Neuronal stem cell (in vitro differentiated cells): ENCODE data around the gene FGFR3.
A peak's percentile ranks its signal among the peaks of the same experiment; 100 is the strongest.

Source experiments
- DNase-seq: peaks from one replicate; pipeline ENCODE4 v3.0.0-alpha.2; 2013; ENCODE audit warnings: low spot score
- H2AFZ ChIP-seq: one replicate; pipeline ENCODE4 v1.6.1; 2013; ENCODE audit warnings: mild to moderate bottlenecking, low read length, inconsistent platforms
- H2AK5ac ChIP-seq: 2 replicates; pipeline ENCODE4 v1.6.1; 2013; ENCODE audit warnings: low read depth, mild to moderate bottlenecking, inconsistent platforms, low read length, moderate library complexity, mixed read lengths
- H2BK120ac ChIP-seq: 2 replicates; pipeline ENCODE4 v1.6.1; 2013; ENCODE audit warnings: low read depth, mild to moderate bottlenecking, inconsistent platforms, low read length, moderate library complexity, mixed read lengths
- H2BK12ac ChIP-seq: one replicate; pipeline ENCODE4 v1.6.1; 2013; ENCODE audit warnings: low read length, inconsistent platforms
- H2BK15ac ChIP-seq: 2 replicates; pipeline ENCODE4 v1.6.1; 2013; ENCODE audit warnings: mild to moderate bottlenecking, low read length, inconsistent platforms, mixed read lengths
- H2BK5ac ChIP-seq: one replicate; pipeline ENCODE4 v1.6.1; 2013; ENCODE audit warnings: inconsistent platforms, mild to moderate bottlenecking, low read length, moderate library complexity
- H3K14ac ChIP-seq: one replicate; pipeline ENCODE4 v1.6.1; 2013; ENCODE audit warnings: low read length, inconsistent platforms
- H3K18ac ChIP-seq: 2 replicates; pipeline ENCODE4 v1.6.1; 2013; ENCODE audit warnings: low read length, inconsistent platforms
- H3K23ac ChIP-seq: 2 replicates; pipeline ENCODE4 v1.6.1; 2013; ENCODE audit warnings: low read depth, mild to moderate bottlenecking, mixed read lengths, low read length, inconsistent platforms; ENCODE audit not compliant: poor library complexity
- H3K27ac ChIP-seq: replicated peaks from 3 replicates; pipeline ENCODE4 v1.5.1; 2013; ENCODE audit warnings: low read length, inconsistent platforms
- H3K27me3 ChIP-seq, 3 experiments: 2 replicates each; pipeline ENCODE4 v1.6.1; 2013; ENCODE audit warnings: low read length in 3 of 3, mild to moderate bottlenecking in 2 of 3, inconsistent platforms in 1 of 3, low read depth in 1 of 3, mixed read lengths in 1 of 3, moderate library complexity in 1 of 3; ENCODE audit not compliant: control insufficient read depth in 3 of 3, insufficient read depth in 3 of 3
- H3K36me3 ChIP-seq, 2 donors: replicated peaks in 1 of 2; 2 replicates each; pipeline ENCODE4 v1.6.1; 2013; ENCODE audit warnings: low read length in 2 of 2; ENCODE audit not compliant: control insufficient read depth in 2 of 2, insufficient read depth in 2 of 2
- H3K4ac ChIP-seq: 2 replicates; pipeline ENCODE4 v1.6.1; 2013; ENCODE audit warnings: inconsistent platforms, mild to moderate bottlenecking, low read length, moderate library complexity
- H3K4me1 ChIP-seq, 2 donors: 1 replicate in 1 of 2; 2 replicates in 1 of 2; pipeline ENCODE4 v1.6.1; 2013; ENCODE audit warnings: low read length in 2 of 2, low read depth in 1 of 2; ENCODE audit not compliant: control insufficient read depth in 2 of 2, insufficient read depth in 1 of 2
- H3K4me2 ChIP-seq: one replicate; pipeline ENCODE4 v1.6.1; 2013; ENCODE audit warnings: mild to moderate bottlenecking, low read length, inconsistent platforms; ENCODE audit not compliant: insufficient read depth, poor library complexity, severe bottlenecking
- H3K4me3 ChIP-seq, 2 donors: 2 replicates each; pipeline ENCODE4 v1.5.1; 2013; ENCODE audit warnings: low read length in 2 of 2, mild to moderate bottlenecking in 2 of 2, inconsistent platforms in 1 of 2, moderate library complexity in 1 of 2
- H3K79me1 ChIP-seq: one replicate; pipeline ENCODE4 v1.6.1; 2013; ENCODE audit warnings: low read depth, mild to moderate bottlenecking, inconsistent platforms, low read length, moderate library complexity
- H3K9ac ChIP-seq: one replicate; pipeline ENCODE4 v1.6.1; 2013; ENCODE audit warnings: mild to moderate bottlenecking, low read depth, low read length, inconsistent platforms; ENCODE audit not compliant: poor library complexity
- H3K9me3 ChIP-seq, 2 donors: replicated peaks in 1 of 2; 2 replicates each; pipeline versions ENCODE3 to v1.6.1; 2013; ENCODE audit warnings: low read length in 2 of 2, mild to moderate bottlenecking in 2 of 2, inconsistent platforms in 1 of 2, low read depth in 1 of 2, mixed read lengths in 1 of 2, moderate library complexity in 1 of 2; ENCODE audit not compliant: control insufficient read depth in 2 of 2, insufficient read depth in 1 of 2
- H4K8ac ChIP-seq: one replicate; pipeline ENCODE4 v1.6.1; 2013; ENCODE audit warnings: low read depth, mild to moderate bottlenecking, inconsistent platforms, low read length, moderate library complexity
- H4K91ac ChIP-seq: one replicate; pipeline ENCODE4 v1.6.1; 2013; ENCODE audit warnings: low read length, low read depth, mild to moderate bottlenecking, inconsistent platforms; ENCODE audit not compliant: poor library complexity
- WGBS, 2 donors: extraction: QIAGEN DNeasy Blood & Tissue Kit; methylation state at CpG; one replicate each; pipeline ENCODE4 v1.1.7; 2013; ENCODE audit warnings: missing lambda C conversion rate in 2 of 2, mixed read lengths in 1 of 2; ENCODE audit not compliant: insufficient read length in 2 of 2, insufficient replicate concordance in 1 of 2; ENCODE audit errors: extremely low coverage in 2 of 2; 5-methylcytosine and 5-hydroxymethylcytosine counted together

The FGFR3 gene

GRCh38 chr4:1826531-1827350 is 33.6 kb downstream of the FGFR3 start:
- H3K4me3 ChIP-seq, result peak overlapping the region in 1 of 2 donors; percentile 8
- H2BK12ac ChIP-seq, result no peak overlapping the region
- WGBS, 2 donors, result no CpG with 5 or more reads among the region's 30 CpGs
- no peaks in the 10 kb centered on the region for H3K27me3 ChIP-seq
- H2BK5ac ChIP-seq, result peak overlapping the region; percentile 10
- peaks cover 0 to 6% of the 10 kb centered on the region in 2 donors for H3K4me1 ChIP-seq
- peak overlapping the region; percentile 20 for H2AK5ac ChIP-seq
- H3K14ac ChIP-seq, result peak overlapping the region; percentile 91
- H2AFZ ChIP-seq, result no peak overlapping the region
- H3K4me2 ChIP-seq, result no peak overlapping the region
- H3K23ac ChIP-seq, result peak overlapping the region; percentile 32
- no peak overlapping the region for H3K27ac ChIP-seq
- H3K18ac ChIP-seq, result peak overlapping the region; percentile 53
- H3K9ac ChIP-seq, result no peak overlapping the region
- no peak overlapping the region for H2BK15ac ChIP-seq
- H3K9me3 ChIP-seq, result peaks cover 7 to 10% of the 10 kb centered on the region in 2 donors
- H3K36me3 ChIP-seq, result peaks cover 35 to 76% of the 10 kb centered on the region in 2 donors
- DNase-seq, result no peak
- H3K4ac ChIP-seq, result no peak overlapping the region
- peaks cover 2% of the 10 kb centered on the region for H3K79me1 ChIP-seq
- no peak overlapping the region for H4K8ac ChIP-seq
- peak overlapping the region; percentile 39 for H2BK120ac ChIP-seq
- no peak overlapping the region for H4K91ac ChIP-seq

GRCh38 chr4:1830234-1830633 is 37.1 kb downstream of the FGFR3 start:
- no peak overlapping the region for H2BK120ac ChIP-seq
- no peak overlapping the region for H2BK5ac ChIP-seq
- H3K27ac ChIP-seq, result no peak overlapping the region
- no peak overlapping the region for H2AK5ac ChIP-seq
- H3K4me1 ChIP-seq, result peaks cover 0 to 6% of the 10 kb centered on the region in 2 donors
- no peak overlapping the region for H2AFZ ChIP-seq
- no peak overlapping the region for H3K4me2 ChIP-seq
- no peak overlapping the region for H4K91ac ChIP-seq
- H3K4me3 ChIP-seq, result no peak overlapping the region
- no peak overlapping the region for H4K8ac ChIP-seq
- no peak overlapping the region for H3K9ac ChIP-seq
- no peaks in the 10 kb centered on the region for H3K27me3 ChIP-seq
- no peak overlapping the region for H3K18ac ChIP-seq
- no peak overlapping the region for H3K4ac ChIP-seq
- H3K9me3 ChIP-seq, result peaks cover 7 to 10% of the 10 kb centered on the region in 2 donors
- no peak overlapping the region for H2BK12ac ChIP-seq
- no peak for DNase-seq
- H3K14ac ChIP-seq, result no peak overlapping the region
- no peak overlapping the region for H2BK15ac ChIP-seq
- H3K36me3 ChIP-seq, result peaks cover 33 to 75% of the 10 kb centered on the region in 2 donors
- no CpG with 5 or more reads among the region's 3 CpGs for WGBS, 2 donors
- no peaks in the 10 kb centered on the region for H3K79me1 ChIP-seq
- no peak overlapping the region for H3K23ac ChIP-seq

- no peak overlapping the region for H3K4ac ChIP-seq
- no peak overlapping the region for H2BK5ac ChIP-seq
- H2BK120ac ChIP-seq, result no peak overlapping the region
- H3K36me3 ChIP-seq, result peaks cover 32 to 75% of the 10 kb centered on the region in 2 donors
- H3K4me2 ChIP-seq, result no peak overlapping the region
- WGBS, 2 donors, result no CpG with 5 or more reads among the region's 8 CpGs
- H2AFZ ChIP-seq, result no peak overlapping the region
- no peak overlapping the region for H2AK5ac ChIP-seq
- H3K9ac ChIP-seq, result no peak overlapping the region
- no peak overlapping the region for H4K8ac ChIP-seq
- H2BK12ac ChIP-seq, result no peak overlapping the region
- H4K91ac ChIP-seq, result no peak overlapping the region
- H3K18ac ChIP-seq, result no peak overlapping the region
- no peak overlapping the region for H3K27ac ChIP-seq
- H3K4me3 ChIP-seq, result peak overlapping the region in 1 of 2 donors; percentile 59
- peaks cover 0 to 6% of the 10 kb centered on the region in 2 donors for H3K4me1 ChIP-seq
- peak overlapping the region; percentile 73 for H3K23ac ChIP-seq
- H3K27me3 ChIP-seq, result no peaks in the 10 kb centered on the region
- no peak overlapping the region for H2BK15ac ChIP-seq
- H3K9me3 ChIP-seq, result peaks cover 7 to 10% of the 10 kb centered on the region in 2 donors
- H3K14ac ChIP-seq, result peak overlapping the region; percentile 21
- no peak for DNase-seq
- H3K79me1 ChIP-seq, result no peaks in the 10 kb centered on the region
Measured at GRCh38 chr4:1830642-1831228, 37.6 kb downstream of the FGFR3 start.

- Histone ChIP-seq H2BK15ac (no peak overlapping the region), H4K91ac (no peak overlapping the region), H3K23ac (no peak overlapping the region), H3K9ac (no peak overlapping the region), H3K4me1 (peaks cover 0 to 5% of the 10 kb centered on the region in 2 donors), H3K4me2 (no peak overlapping the region), H3K9me3 (peaks cover 7 to 10% of the 10 kb centered on the region in 2 donors), H3K4me3 (no peak overlapping the region), H2AK5ac (no peak overlapping the region), H3K4ac (no peak overlapping the region), H3K36me3 (peaks cover 34 to 75% of the 10 kb centered on the region in 2 donors), H2BK120ac (no peak overlapping the region), H3K14ac (no peak overlapping the region), H3K27me3 (no peaks in the 10 kb centered on the region), H3K18ac (no peak overlapping the region), H2BK12ac (no peak overlapping the region), H2AFZ (no peak overlapping the region), H4K8ac (no peak overlapping the region), H2BK5ac (no peak overlapping the region), H3K27ac (no peak overlapping the region), H3K79me1 (no peaks in the 10 kb centered on the region)
- no peak for DNase-seq
- WGBS, 2 donors, result no CpG with 5 or more reads among the region's 8 CpGs
Measured at GRCh38 chr4:1831331-1831730, 38.2 kb downstream of the FGFR3 start.
